NCI-H748 treated with DMSO at 0.1 percent for 48 hours (cell line): ENCODE measurements around the gene TMBIM4.

ENCODE experiments used
- DNase-seq: peaks from one replicate; lab custom pipeline; 2025; lab: John Stamatoyannopoulos, UW

TMBIM4 gene

DNA sequence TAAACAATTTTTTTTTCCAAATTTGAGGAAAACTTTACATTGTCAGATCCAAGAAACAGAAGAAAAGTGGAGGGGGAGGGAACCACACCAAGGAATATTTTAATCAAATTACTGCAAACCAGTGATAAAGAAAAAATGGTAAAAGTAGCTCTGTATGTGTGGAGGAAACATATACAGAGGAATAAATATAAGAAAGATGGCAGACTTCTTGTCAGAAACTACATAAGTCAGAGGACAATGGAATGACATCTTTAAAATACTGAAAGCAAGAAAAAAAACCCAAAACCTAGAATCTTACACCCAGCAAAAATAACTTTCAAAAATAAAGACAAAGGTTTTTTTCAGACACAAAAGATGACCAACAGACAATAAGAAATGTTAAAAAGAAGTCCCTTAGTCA lies 29.1 kb downstream of the TMBIM4 start:
- no peak for DNase-seq

DNA sequence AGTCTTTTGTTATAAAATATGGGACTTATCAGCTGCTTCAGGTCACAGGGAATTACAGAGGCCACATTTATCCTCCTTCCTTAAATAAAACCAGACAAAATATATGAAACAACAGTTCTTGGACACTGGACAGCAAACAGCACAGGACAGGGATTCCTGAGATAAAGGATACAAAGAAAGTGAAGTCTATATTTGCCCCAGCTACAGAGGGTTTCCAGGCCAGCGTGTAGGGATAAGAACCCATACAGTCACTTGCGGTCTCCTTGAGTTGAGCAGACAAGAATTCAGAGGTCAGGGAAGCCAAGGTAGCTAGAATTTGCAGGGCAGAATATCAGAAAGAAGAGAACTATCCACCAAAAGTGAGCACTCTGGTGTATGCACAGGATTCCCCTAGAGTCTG lies 30.5 kb downstream of the TMBIM4 start:
- DNase-seq, result no peak

DNA sequence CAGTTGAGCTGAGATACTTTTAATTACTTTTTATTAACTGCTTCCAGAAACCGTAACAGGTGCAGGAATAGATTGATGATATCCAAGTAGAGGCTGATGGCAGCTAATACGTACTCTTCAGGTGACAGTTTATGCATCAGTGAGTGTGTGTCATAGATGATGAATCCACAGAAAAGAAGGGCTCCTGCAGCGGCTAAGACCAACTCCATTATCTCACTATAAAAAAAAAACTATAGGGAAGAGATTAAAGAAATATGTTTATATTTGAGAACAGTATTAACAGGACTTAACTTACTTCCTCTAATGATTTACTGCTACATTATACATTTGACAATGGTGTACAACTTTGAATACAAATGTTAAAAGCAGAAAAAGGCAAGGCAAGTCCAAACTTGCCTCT lies 31.9 kb downstream of the TMBIM4 start:
- DNase-seq, result no peak

- DNase-seq, result no peak
Measured at GRCh38 chr12:66132408-66132807, 37.4 kb downstream of the TMBIM4 start.

GRCh38 chr12:66131067-66131688 lies 38.6 kb downstream of the TMBIM4 start:
- no peak for DNase-seq

- DNase-seq, result peak; percentile 28
Measured at GRCh38 chr12:66130267-66131066, 39.3 kb downstream of the TMBIM4 start, which contains the start of gene LLPH. TSS of gene LLPH (minus strand) at chr12:66130750. CDS start at chr12:66129106, 1,644 bp downstream.

GRCh38 chr12:66129934-66130266 lies 39.9 kb downstream of the TMBIM4 start:
- DNase-seq, result no peak

GRCh38 chr12:66127650-66128049 lies 42.1 kb downstream of the TMBIM4 start:
- no peak for DNase-seq

- no peak for DNase-seq
Measured at GRCh38 chr12:66120477-66120876, 49.3 kb downstream of the TMBIM4 start.

- no peak for DNase-seq
Measured at GRCh38 chr12:66119870-66120241, 49.9 kb downstream of the TMBIM4 start.

DNA sequence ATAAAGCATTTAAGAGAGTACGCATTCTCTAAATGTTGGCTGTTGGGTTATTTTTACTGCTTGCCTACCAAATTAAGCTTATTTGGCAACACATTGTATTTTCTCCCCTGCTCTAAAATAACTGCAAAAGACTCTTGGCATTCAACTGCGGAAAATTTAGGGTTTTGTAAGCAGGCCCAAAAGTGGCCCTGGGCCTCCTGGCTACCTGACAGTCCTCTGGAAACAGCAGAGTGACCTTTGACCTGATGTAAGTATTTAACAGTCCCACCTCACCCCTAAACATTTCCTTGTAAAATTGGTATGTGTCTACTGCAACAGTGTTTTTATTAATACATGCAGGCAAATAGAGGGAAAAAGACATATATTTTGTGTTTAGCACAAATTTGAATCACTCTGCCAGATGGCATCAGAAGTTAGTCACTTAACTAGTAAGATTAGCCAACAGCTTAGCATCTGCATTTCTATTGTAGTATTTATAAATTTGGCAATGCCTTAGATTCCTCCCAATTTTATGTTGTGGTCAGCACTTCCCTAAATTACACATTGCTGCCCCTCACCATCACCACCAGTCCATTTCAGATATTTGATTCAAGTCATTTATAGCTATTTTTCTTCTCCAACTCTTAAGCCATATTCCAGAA lies 50.4 kb downstream of the TMBIM4 start:
- no peak for DNase-seq

DNA sequence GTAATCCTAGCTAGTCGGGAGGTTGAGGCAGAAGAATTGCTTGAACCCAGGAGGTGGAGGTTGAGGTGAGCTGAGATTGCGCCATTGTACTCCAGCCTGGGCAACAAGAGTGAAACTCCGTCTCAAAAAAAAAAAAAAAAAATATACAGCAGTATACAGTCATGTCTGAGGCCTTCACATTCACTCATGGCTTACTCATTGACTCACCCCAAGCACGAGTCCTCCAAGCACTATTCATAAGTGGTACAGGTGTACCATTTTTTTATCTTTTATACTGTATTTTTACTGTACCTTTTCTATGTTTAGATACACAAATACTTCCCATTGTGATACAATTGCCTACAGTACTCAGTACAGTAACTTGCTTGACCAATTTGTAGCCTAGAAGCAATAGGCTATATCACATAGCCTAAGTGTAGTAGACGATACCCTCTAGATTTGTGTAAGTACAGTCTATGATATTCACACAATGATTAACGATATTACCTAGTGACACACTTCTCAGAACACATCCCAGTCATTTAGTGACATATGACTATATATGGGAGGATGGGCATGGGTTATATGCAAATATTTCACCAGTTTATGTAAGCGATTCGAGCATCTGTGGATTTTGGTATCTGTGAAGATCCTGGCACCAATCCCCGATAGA lies 51.4 kb downstream of the TMBIM4 start:
- no peak for DNase-seq

DNA sequence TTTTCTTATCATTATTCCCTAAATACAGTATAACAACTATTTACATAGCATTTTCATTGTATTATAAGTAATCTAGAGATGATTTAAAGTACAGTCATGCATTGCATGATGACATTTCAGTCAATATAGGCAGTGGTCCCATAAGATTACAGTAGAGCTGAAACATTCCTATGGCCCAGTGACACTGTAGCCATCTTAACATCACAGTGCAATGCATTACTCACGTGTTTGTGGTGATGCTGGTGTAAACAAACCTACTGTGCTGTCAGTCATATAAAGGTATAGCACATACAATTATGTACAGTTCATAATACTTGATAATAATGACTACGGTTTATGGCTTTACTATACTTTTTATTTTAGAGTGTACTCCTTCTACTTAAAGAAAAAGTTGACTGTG lies 52.6 kb downstream of the TMBIM4 start:
- DNase-seq, result no peak

DNA sequence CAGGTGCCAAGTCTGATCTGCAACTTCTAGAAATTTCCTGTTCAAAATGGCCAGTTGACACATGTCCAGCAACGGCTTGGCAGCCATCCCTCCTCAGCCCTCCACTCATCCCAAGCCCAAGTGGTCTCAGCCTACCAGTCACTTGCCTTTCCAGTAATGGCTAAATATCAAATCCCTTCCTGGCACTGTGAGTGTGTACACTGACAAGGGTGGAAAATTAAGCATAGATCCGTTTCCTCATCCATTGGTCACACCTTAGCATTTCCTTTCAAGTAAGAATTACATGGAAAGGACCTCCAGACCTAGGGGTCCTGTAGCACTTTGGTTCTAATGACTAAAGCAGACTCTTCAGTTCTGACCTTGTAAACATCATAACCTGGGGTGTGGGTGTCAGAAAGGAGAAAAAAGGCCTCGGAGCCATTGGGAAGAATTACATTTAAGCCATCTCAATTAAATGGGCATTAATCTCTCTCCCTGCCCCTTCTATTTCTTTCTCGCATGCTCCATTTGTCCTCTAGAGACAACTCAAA lies 54.7 kb downstream of the TMBIM4 start:
- DNase-seq, result no peak

- DNase-seq, result no peak
Measured at GRCh38 chr12:66113471-66113870, 56.3 kb downstream of the TMBIM4 start.

GRCh38 chr12:66111605-66112004 lies 58.2 kb downstream of the TMBIM4 start:
- no peak for DNase-seq

- no peak for DNase-seq
Measured at GRCh38 chr12:66109056-66109455, 60.7 kb downstream of the TMBIM4 start.

GRCh38 chr12:66108386-66108785 lies 61.4 kb downstream of the TMBIM4 start:
- no peak for DNase-seq

DNA sequence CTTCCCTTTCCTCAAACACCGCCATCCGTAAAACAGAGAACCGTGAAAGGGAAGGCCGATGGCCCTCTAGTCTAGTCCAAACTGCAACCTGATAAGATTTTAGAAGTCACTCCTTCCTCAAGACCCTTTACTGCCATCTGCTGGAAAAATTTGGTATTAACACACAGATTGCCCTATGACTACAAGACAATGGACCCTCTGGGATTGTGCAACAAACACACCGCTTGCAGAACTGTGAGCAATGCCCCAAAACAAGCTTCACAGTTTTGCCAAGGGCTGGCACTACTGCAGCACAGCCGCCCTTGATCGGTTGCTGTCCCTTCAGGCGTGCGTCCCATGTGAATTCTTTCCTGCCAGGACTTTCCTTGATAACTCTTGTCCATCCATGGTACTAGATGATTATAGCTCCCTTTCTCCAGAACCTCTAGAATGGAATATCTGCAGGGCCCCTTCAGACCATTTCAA lies 62.3 kb downstream of the TMBIM4 start:
- peak; percentile 75 for DNase-seq

- no peak for DNase-seq
Measured at GRCh38 chr12:66103016-66103913, 66.5 kb downstream of the TMBIM4 start.

- no peak for DNase-seq
Measured at GRCh38 chr12:66092559-66093269, 77.1 kb downstream of the TMBIM4 start.
